Astrocyte (in vitro differentiated cells and primary cell): ENCODE results near the gene GPR32. TPM values are rescaled to one million over a fixed set of nuclear protein-coding genes. Genes with fewer than 3 reads are reported as not detected.

Experiments
- DNase-seq: peaks from one replicate; pipeline ENCODE4 v3.0.0-alpha.2; 2010; ENCODE audit warnings: low read depth
- FAIRE-seq: peaks from 2 replicates; lab custom pipeline; 2011; peaks lifted over from hg19 to GRCh38; lab: Jason Lieb, UNC
- H2AFZ ChIP-seq: 2 replicates; pipeline ENCODE4 v1.6.0; 2012; ENCODE audit warnings: low read depth, low read length, inconsistent platforms
- H3K27ac ChIP-seq: 2 replicates; pipeline ENCODE4 v1.5.1; 2011; ENCODE audit warnings: low read depth, low read length, inconsistent platforms
- H3K27me3 ChIP-seq: 2 replicates; pipeline ENCODE4 v1.6.0; 2011; ENCODE audit warnings: low read length, inconsistent platforms; ENCODE audit not compliant: insufficient read depth
- H3K36me3 ChIP-seq: 2 replicates; pipeline ENCODE4 v1.5.1; 2011; ENCODE audit warnings: low read length, inconsistent platforms; ENCODE audit not compliant: insufficient read depth
- H3K4me1 ChIP-seq: 2 replicates; pipeline ENCODE4 v1.5.1; 2011; ENCODE audit warnings: low read length, inconsistent platforms; ENCODE audit not compliant: insufficient read depth
- H3K4me2 ChIP-seq: 2 replicates; pipeline ENCODE4 v1.6.0; 2012; ENCODE audit warnings: low read length, inconsistent platforms
- H3K4me3 ChIP-seq: 2 replicates; pipeline ENCODE4 v1.5.1; 2011; ENCODE audit warnings: low read depth, mild to moderate bottlenecking, low read length, inconsistent platforms; ENCODE audit not compliant: insufficient read depth
- H3K79me2 ChIP-seq: 2 replicates; pipeline ENCODE4 v1.6.0; 2012; ENCODE audit warnings: mild to moderate bottlenecking, low read length, inconsistent platforms; ENCODE audit not compliant: insufficient read depth
- H3K9ac ChIP-seq: 2 replicates; pipeline ENCODE4 v1.6.0; 2012; ENCODE audit warnings: mild to moderate bottlenecking, low read length, inconsistent platforms
- H3K9me3 ChIP-seq: 2 replicates; pipeline ENCODE4 v1.5.1; 2012; ENCODE audit warnings: low read depth, mild to moderate bottlenecking, low read length, inconsistent platforms; ENCODE audit not compliant: insufficient read depth
- H4K20me1 ChIP-seq: 2 replicates; pipeline ENCODE4 v1.6.0; 2012; ENCODE audit warnings: low read length, inconsistent platforms; ENCODE audit not compliant: insufficient read depth
- H3K27ac Mint-ChIP-seq: one replicate; pipeline ENCODE4 v1.8.0; 2021; ENCODE audit warnings: mild to moderate bottlenecking, mixed read lengths; ENCODE audit not compliant: unreplicated experiment
- H3K27me3 Mint-ChIP-seq: one replicate; pipeline ENCODE4 v1.8.0; 2021; ENCODE audit warnings: low read depth, mixed read lengths; ENCODE audit not compliant: unreplicated experiment
- H3K36me3 Mint-ChIP-seq: one replicate; pipeline ENCODE4 v1.8.0; 2021; ENCODE audit warnings: low read depth, mixed read lengths; ENCODE audit not compliant: unreplicated experiment
- H3K4me1 Mint-ChIP-seq: one replicate; pipeline ENCODE4 v1.8.0; 2021; ENCODE audit warnings: low read depth, mixed read lengths; ENCODE audit not compliant: unreplicated experiment
- H3K4me3 Mint-ChIP-seq: one replicate; pipeline ENCODE4 v1.8.0; 2021; ENCODE audit warnings: mild to moderate bottlenecking, moderate library complexity, mixed read lengths; ENCODE audit not compliant: unreplicated experiment
- H3K9me3 Mint-ChIP-seq: one replicate; pipeline ENCODE4 v1.8.0; 2021; ENCODE audit warnings: mild to moderate bottlenecking, mixed read lengths; ENCODE audit not compliant: unreplicated experiment
- CTCF ChIP-seq: IDR thresholded peaks from 2 replicates; pipeline ENCODE4 v1.5.1; 2011; ENCODE audit warnings: low read depth, mild to moderate bottlenecking, inconsistent platforms, low read length, moderate library complexity; ENCODE audit not compliant: insufficient read depth
- EZH2 ChIP-seq: IDR thresholded peaks from 2 replicates; pipeline ENCODE4 v1.6.1; 2012; ENCODE audit warnings: mild to moderate bottlenecking, low read length, inconsistent platforms; ENCODE audit not compliant: insufficient read depth
- total RNA-seq: library from RNA; stranded (reverse); gene quantifications from 2 replicates; pipeline ENCODE4 v1.2.1, GENCODE V29; 2021

The GPR32 gene
- total RNA-seq, 1 donor from 2014 or later, result not detected

- no peaks in the 10 kb centered on the region for H3K9me3 ChIP-seq
- H3K4me3 ChIP-seq, result no peak overlapping the region
- TF ChIP-seq EZH2 (no peak), CTCF (no peak)
- Mint-ChIP-seq H3K27ac (no peak overlapping the region), H3K9me3 (peaks cover 4% of the 10 kb centered on the region), H3K36me3 (peaks cover 8% of the 10 kb centered on the region), H3K4me3 (no peak overlapping the region), H3K4me1 (no peaks in the 10 kb centered on the region), H3K27me3 (peaks cover 5% of the 10 kb centered on the region)
- DNase-seq (no peak), FAIRE-seq (no peak)
- H2AFZ ChIP-seq, result no peak overlapping the region
- peaks cover 11% of the 10 kb centered on the region for H4K20me1 ChIP-seq
- no peak overlapping the region for H3K4me2 ChIP-seq
- no peaks in the 10 kb centered on the region for H3K27me3 ChIP-seq
- H3K27ac ChIP-seq, result no peak overlapping the region
- H3K79me2 ChIP-seq, result no peaks in the 10 kb centered on the region
- no peak overlapping the region for H3K9ac ChIP-seq
- no peaks in the 10 kb centered on the region for H3K4me1 ChIP-seq
- H3K36me3 ChIP-seq, result no peaks in the 10 kb centered on the region
Observed at GRCh38 chr19:50790922-50791467, 20.7 kb downstream of the GPR32 start.

- Histone ChIP-seq H3K9me3 (no peaks in the 10 kb centered on the region), H3K27ac (no peak overlapping the region), H3K4me3 (no peak overlapping the region), H3K36me3 (no peaks in the 10 kb centered on the region), H3K4me1 (no peaks in the 10 kb centered on the region), H4K20me1 (peaks cover 18% of the 10 kb centered on the region), H3K27me3 (no peaks in the 10 kb centered on the region), H2AFZ (no peak overlapping the region), H3K79me2 (peaks cover under 1% of the 10 kb centered on the region), H3K4me2 (no peak overlapping the region), H3K9ac (no peak overlapping the region)
- no peak for DNase-seq
- H3K27ac Mint-ChIP-seq, result no peak overlapping the region
- FAIRE-seq, result no peak
- H3K27me3 Mint-ChIP-seq, result peaks cover 5% of the 10 kb centered on the region
- H3K4me1 Mint-ChIP-seq, result no peaks in the 10 kb centered on the region
- H3K36me3 Mint-ChIP-seq, result peaks cover 8% of the 10 kb centered on the region
- TF ChIP-seq EZH2, result no peak
- no peak for TF ChIP-seq CTCF
- H3K4me3 Mint-ChIP-seq, result no peak overlapping the region
- peaks cover 4% of the 10 kb centered on the region for H3K9me3 Mint-ChIP-seq
Observed at GRCh38 chr19:50791594-50792271, 21.5 kb downstream of the GPR32 start.
